Endothelial cell of umbilical vein (primary cell): ENCODE data around the gene NEAT1. TPM values are rescaled to one million over a fixed set of nuclear protein-coding genes. Genes with fewer than 3 reads are reported as not detected.
A peak's percentile ranks its signal among the peaks of the same experiment; 100 is the strongest.

Experiments
- BruUV-seq: library from RNA; stranded (reverse); fragments of 400-500 nt; replicated peaks from 2 replicates; lab custom pipeline; 2021; lab: Mats Ljungman, UMichigan
- CTCF ChIA-PET: fragments of 300-600, 350-600 bp; sonication (Branson Sonifier 250); formaldehyde crosslinking; loops from one replicate; lab custom pipeline; 2021; ENCODE audit warnings: antibody characterized with exemption, inconsistent platforms; lab: Charles Lee
- POLR2A ChIA-PET: fragments of 300-600, 350-600 bp; sonication (Branson Sonifier 250); formaldehyde crosslinking; loops from one replicate; lab custom pipeline; 2021; ENCODE audit warnings: antibody characterized with exemption, inconsistent platforms; lab: Charles Lee
- DNase-seq: peaks from one replicate; pipeline ENCODE4 v3.0.0-alpha.2; 2011; ENCODE audit warnings: low read depth, low spot score
- FAIRE-seq: peaks from 2 replicates; lab custom pipeline; 2011; peaks lifted over from hg19 to GRCh38; lab: Jason Lieb, UNC
- H2AFZ ChIP-seq: 2 replicates; pipeline ENCODE4 v1.6.0; 2012; ENCODE audit warnings: low read depth, low read length, control low read depth, inconsistent platforms
- H3K27ac ChIP-seq: 2 replicates; pipeline ENCODE4 v1.5.1; 2011; ENCODE audit warnings: low read depth, mild to moderate bottlenecking, control low read depth, low read length, moderate library complexity; ENCODE audit not compliant: insufficient read depth
- H3K27me3 ChIP-seq, 2 experiments: 2 replicates each; pipeline versions ENCODE4 v1.6.0 to v1.6.1; 2011; ENCODE audit warnings: low read length in 2 of 2, mixed read lengths in 1 of 2; ENCODE audit not compliant: control insufficient read depth in 2 of 2, insufficient read depth in 2 of 2
- H3K36me3 ChIP-seq, 2 experiments: 2 replicates in 1 of 2; 3 replicates in 1 of 2; pipeline ENCODE4 v1.5.1; 2011; ENCODE audit warnings: low read length in 2 of 2, mild to moderate bottlenecking in 1 of 2, moderate library complexity in 1 of 2; ENCODE audit not compliant: control insufficient read depth in 2 of 2, insufficient read depth in 2 of 2; ENCODE audit errors: extremely low read depth in 1 of 2
- H3K4me1 ChIP-seq: 3 replicates; pipeline ENCODE4 v1.5.1; 2011; ENCODE audit warnings: mild to moderate bottlenecking, low read length; ENCODE audit not compliant: control insufficient read depth, insufficient read depth; ENCODE audit errors: extremely low read depth
- H3K4me2 ChIP-seq: 2 replicates; pipeline ENCODE4 v1.6.1; 2011; ENCODE audit warnings: low read length, control low read depth, mixed read lengths; ENCODE audit not compliant: insufficient read depth
- H3K4me3 ChIP-seq, 3 experiments: fragments of 200-600 bp in 1 of 3; sonication (generic), shearing (Covaris generic) in 1 of 3; replicated peaks in 1 of 3; 2 replicates each; pipeline ENCODE4 v1.5.1; 2011 to 2016; ENCODE audit warnings: control low read depth in 3 of 3, low read length in 3 of 3, mild to moderate bottlenecking in 2 of 3, inconsistent platforms in 1 of 3, low read depth in 1 of 3, moderate library complexity in 1 of 3; ENCODE audit not compliant: insufficient read depth in 1 of 3
- H3K79me2 ChIP-seq: 2 replicates; pipeline ENCODE4 v1.6.0; 2012; ENCODE audit warnings: low read length, inconsistent platforms; ENCODE audit not compliant: control insufficient read depth, insufficient read depth
- H3K9ac ChIP-seq: replicated peaks from 2 replicates; pipeline ENCODE3; 2011; ENCODE audit warnings: low read length, control low read depth; ENCODE audit not compliant: insufficient read depth; ENCODE audit errors: extremely low read depth
- H3K9me1 ChIP-seq: replicated peaks from 3 replicates; pipeline ENCODE4 v1.6.0; 2011; ENCODE audit warnings: mild to moderate bottlenecking, low read length; ENCODE audit not compliant: control insufficient read depth, insufficient read depth; ENCODE audit errors: extremely low read depth
- H3K9me3 ChIP-seq: replicated peaks from 2 replicates; pipeline ENCODE4 v1.5.1; 2012; ENCODE audit warnings: low read length, inconsistent platforms; ENCODE audit not compliant: control insufficient read depth, insufficient read depth
- H4K20me1 ChIP-seq: replicated peaks from 2 replicates; pipeline ENCODE3; 2011; ENCODE audit warnings: mild to moderate bottlenecking, low read length; ENCODE audit not compliant: control insufficient read depth, insufficient read depth; ENCODE audit errors: extremely low read depth
- GATA2 ChIP-seq: IDR thresholded peaks from 2 replicates; pipeline ENCODE4 v1.7.0; 2011; ENCODE audit warnings: low read depth, mild to moderate bottlenecking, moderate library complexity, mixed read lengths, low read length; ENCODE audit not compliant: insufficient read length, insufficient read depth
- JUN ChIP-seq: IDR thresholded peaks from 2 replicates; pipeline ENCODE4 v1.6.1; 2011; ENCODE audit warnings: borderline replicate concordance, low read depth; ENCODE audit not compliant: insufficient read length, insufficient read depth
- MAX ChIP-seq: IDR thresholded peaks from 2 replicates; pipeline ENCODE4 v1.6.1; 2011; ENCODE audit not compliant: insufficient read depth, insufficient read length
- POLR2A ChIP-seq: IDR thresholded peaks from 2 replicates; pipeline ENCODE4 v1.6.1; 2012; ENCODE audit warnings: low read depth, mild to moderate bottlenecking, control low read depth, low read length
- POLR2AphosphoS5 ChIP-seq: IDR thresholded peaks from 2 replicates; pipeline ENCODE4 v1.6.1; 2012; ENCODE audit warnings: low read depth, mild to moderate bottlenecking, control low read depth, low read length, moderate library complexity; ENCODE audit not compliant: insufficient read depth
- dilution Hi-C: fragments of 300-500 bp; cut with MboI; formaldehyde crosslinking; loops from one replicate; pipeline ENCODE4 v1.15.0; 2019; ENCODE audit warnings: low sequenced_read_pairs; ENCODE audit not compliant: extremely low pct_ligation_motif_present
- intact Hi-C: fragments of 100-400 bp; cut with micrococcal nuclease; formaldehyde crosslinking; loops from one replicate; pipeline ENCODE4 v1.10.0; 2022
- polyA plus RNA-seq, 4 experiments: library from polyadenylated mRNA; depleted of rRNA in 3 of 4; stranded (reverse) in 3 of 4; unstranded in 1 of 4; fragments of >200 nt; gene quantifications; 2 replicates each; pipeline versions ENCODE4 v1.2.1 to v1.2.3, GENCODE V29; 2011 to 2012; ENCODE audit warnings: missing spikeins in 1 of 4
- total RNA-seq: library from RNA; stranded (reverse); gene quantifications from 2 replicates; pipeline ENCODE4 v1.2.3, GENCODE V29; 2021

NEAT1 gene
- total and polyA plus RNA-seq, 2 donors (not counting 3 experiments of a cell fraction or from before 2014, with no cell fraction given) = 34.4 to 957 TPM

GRCh38 chr11:65487467-65488272, 65.1 kb downstream of the NEAT1 start:
- Histone ChIP-seq H3K27me3 (no peaks in the 10 kb centered on the region), H4K20me1 (no peaks in the 10 kb centered on the region), H3K79me2 (no peaks in the 10 kb centered on the region), H3K4me1 (peaks cover 59% of the 10 kb centered on the region), H3K27ac (peak overlapping the region; percentile 81), H3K4me2 (peak overlapping the region; percentile 40), H3K4me3 (no peak overlapping the region), H3K9me3 (no peaks in the 10 kb centered on the region), H3K9ac (peak overlapping the region; percentile 63), H3K9me1 (no peaks in the 10 kb centered on the region), H2AFZ (peak overlapping the region; percentile 8), H3K36me3 (no peaks in the 10 kb centered on the region)
- POLR2A ChIA-PET = interaction anchor here (0.9 to 9.4 kb wide), 6 partner anchors 10 to 69 kb away, joined by 4 to 204 read pairs (median 6); partner anchors contain the start of gene MALAT1
- dilution Hi-C loops (no loop called here), intact Hi-C loops (loop anchor here (1.0 kb wide), 3 partner anchors 10 to 15 kb away; no protein-coding TSS in a partner anchor)
- no TSS peak for BruUV-seq
- peak; percentile 100 for DNase-seq
- CTCF ChIA-PET = interaction anchor here (0.9 to 13.9 kb wide), 7 partner anchors 9 to 20 kb away, joined by 3 to 247 read pairs (median 6); partner anchors contain the start of gene MALAT1
- peak; percentile 100 for FAIRE-seq
- TF ChIP-seq MAX = peak; percentile 99
- TF ChIP-seq JUN = peak; percentile 63
- TF ChIP-seq POLR2A = peak; percentile 49
- peak; percentile 47 for TF ChIP-seq POLR2AphosphoS5
- TF ChIP-seq GATA2 = no peak
